ENCODE data around the gene ATP11A.

DNA sequence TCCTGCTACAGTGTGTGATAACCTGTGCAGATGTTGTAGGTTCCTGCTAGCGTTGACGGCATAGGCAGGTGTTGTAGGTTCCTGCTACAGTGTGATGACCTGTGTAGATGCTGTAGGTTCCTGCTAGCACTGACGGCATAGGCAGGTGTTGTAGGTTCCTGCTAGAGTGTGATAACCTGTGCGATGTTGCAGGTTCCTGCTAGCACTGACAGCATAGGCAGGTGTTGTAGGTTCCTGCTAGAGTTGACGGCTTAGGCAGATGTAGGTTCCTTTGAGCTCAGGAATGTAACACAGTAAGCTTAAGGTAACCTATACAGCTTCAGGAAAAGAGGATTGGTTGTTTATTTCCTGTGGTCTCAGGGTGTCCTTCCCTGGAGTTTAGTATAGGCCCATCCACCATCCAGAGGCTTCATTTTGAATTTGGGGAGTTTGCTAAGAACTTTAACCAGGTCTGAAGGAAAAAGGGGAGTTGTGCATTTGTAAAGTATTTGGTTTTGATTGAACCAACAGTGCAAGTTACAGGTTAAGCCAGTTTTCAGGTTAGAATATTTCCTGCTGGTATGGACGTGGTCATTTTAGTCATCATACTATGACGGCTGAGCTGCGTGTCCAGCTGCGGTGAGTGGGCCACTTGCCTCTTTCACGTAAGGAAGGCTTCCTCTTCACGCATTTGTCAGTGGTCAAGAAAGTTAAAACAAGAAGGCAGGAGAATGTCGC, 53.8 kb downstream of the ATP11A start:
- TF ChIP-seq CTCF (IDR thresholded peaks at IDR 0.05), result no peak
- TF ChIP-seq POLR2A (IDR thresholded peaks at IDR 0.05), result no peak
